ENCODE results near the gene LIPC.
"Not testable (repeated sequence)": the region's sequence is repeated elsewhere in the genome, so short reads cannot be mapped to it uniquely, and the experiment has no call there.

Gene LIPC

DNA sequence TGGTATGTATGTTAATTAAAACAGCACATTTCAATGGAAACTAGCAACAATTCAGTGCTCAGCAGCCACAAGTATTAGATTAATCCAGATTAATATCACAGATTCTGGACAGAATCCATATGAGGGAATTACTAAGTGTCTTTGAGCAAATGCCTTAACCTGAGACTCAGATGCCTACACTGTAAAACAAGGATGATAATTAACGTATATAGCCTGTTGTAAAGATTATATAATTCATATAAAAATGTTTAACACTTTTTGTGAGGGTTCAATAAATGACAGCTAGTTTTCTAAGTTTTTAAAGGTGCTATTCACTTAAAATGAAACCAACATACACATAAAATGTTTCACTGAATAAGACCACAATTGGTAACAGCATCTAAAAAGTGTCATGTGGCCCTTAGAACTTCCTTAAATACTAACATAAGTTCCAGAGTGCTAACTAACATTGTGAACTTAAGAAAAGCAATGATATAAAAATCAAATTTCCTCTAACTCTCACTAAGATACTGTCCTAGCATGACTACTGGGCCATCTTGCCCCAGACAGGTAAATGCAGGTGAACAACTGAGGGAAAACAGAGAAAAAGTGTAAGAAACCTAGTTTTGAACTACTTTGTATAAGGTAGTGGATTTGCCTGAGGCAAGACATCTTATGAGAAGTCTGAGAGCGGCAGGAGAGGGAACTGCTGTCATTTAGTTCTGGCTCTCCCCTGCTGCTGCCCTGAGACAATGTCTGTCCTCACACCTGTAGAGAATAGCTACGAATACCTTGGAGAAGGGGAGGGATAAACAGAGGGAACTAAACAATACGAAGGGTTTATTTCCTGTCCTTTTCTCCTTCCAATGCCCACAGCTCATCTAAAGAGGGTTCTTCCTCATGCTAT, 166.4 kb downstream of the LIPC start:
- TF ChIP-seq, protein P1, sequence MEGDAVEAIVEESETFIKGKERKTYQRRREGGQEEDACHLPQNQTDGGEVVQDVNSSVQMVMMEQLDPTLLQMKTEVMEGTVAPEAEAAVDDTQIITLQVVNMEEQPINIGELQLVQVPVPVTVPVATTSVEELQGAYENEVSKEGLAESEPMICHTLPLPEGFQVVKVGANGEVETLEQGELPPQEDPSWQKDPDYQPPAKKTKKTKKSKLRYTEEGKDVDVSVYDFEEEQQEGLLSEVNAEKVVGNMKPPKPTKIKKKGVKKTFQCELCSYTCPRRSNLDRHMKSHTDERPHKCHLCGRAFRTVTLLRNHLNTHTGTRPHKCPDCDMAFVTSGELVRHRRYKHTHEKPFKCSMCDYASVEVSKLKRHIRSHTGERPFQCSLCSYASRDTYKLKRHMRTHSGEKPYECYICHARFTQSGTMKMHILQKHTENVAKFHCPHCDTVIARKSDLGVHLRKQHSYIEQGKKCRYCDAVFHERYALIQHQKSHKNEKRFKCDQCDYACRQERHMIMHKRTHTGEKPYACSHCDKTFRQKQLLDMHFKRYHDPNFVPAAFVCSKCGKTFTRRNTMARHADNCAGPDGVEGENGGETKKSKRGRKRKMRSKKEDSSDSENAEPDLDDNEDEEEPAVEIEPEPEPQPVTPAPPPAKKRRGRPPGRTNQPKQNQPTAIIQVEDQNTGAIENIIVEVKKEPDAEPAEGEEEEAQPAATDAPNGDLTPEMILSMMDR (conservative IDR thresholded peaks at IDR 0.05; ENCODE audit: control insufficient read depth, insufficient read depth, low read depth, low read length), result no peak
- DNase-seq (ENCODE audit: low read depth), result no peak

DNA sequence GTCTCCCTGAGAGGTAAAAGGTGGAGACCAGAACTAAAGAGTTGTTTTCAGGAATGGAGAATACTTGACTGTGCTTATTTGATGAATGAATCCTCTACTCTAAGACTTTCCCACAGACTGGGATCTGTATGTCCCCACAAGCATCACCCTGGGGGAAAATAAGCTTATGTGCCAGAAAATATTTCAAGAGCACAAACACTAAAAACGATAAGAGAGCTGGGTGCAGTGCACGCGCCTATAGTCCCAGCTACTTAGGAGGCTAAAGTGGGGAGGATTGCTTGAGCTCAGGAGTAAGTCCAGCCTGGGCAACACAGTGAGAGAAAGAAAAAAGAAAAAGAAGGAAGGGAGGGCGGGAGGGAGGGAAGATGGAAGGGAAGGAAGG, 167.0 kb downstream of the LIPC start:
- no peak overlapping the region for H3K4me3 ChIP-seq (ENCODE audit: control insufficient read depth, low read depth, low read length)
- no peak for DNase-seq (ENCODE audit: low read depth)
- TF ChIP-seq, protein P1 (conservative IDR thresholded peaks at IDR 0.05; ENCODE audit: control insufficient read depth, insufficient read depth, low read depth, low read length), result no peak

More for the DNA sequence above, 166.4 kb downstream of the LIPC start:
- H3K4me3 ChIP-seq (ENCODE audit: control insufficient read depth, low read depth, low read length), result no peak overlapping the region

DNA sequence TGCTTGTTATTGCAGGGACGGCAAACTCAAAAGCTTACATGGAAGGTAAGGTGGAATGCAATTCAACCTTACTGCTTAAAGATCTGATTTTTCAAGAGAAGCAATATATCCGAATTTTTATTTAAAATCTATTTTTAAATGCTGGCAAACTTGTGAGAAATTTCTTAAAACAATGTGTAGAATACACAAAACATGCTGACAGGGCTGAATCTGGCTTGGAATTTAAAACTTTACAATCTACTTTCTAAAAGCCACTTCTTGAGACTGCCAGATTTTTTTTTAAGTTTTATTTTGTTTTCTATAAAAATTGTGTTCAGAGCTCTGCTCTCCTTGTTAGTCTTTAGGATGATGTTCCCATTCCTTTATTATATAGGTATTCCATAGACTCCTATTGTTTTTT, 171.0 kb downstream of the LIPC start:
- no peak overlapping the region for H3K4me3 ChIP-seq (ENCODE audit: control insufficient read depth, low read depth, low read length)
- TF ChIP-seq, protein P1 (conservative IDR thresholded peaks at IDR 0.05; ENCODE audit: control insufficient read depth, insufficient read depth, low read depth, low read length), result no peak
- no peak for DNase-seq (ENCODE audit: low read depth)

DNA sequence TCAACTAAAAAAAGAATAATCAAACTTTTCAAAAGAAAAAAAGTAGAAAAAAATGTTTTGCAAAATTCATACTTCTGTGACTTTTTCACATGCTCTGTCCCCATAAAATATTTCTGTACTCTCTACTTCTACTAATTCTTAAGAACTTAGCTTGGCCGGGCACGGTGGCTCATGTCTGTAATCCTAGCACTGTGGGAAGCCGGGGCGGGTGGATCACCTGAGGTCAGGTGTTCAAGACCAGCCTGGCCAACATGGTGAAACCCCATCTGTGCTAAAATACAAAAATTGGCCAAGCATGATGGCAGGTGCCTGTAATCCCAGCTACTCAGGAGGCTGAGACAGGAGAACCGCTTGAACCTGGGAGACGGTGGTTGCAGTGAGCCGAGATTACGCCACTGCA, 172.1 kb downstream of the LIPC start:
- H3K4me3 ChIP-seq (ENCODE audit: control insufficient read depth, low read depth, low read length); DNase-seq (ENCODE audit: low read depth): not testable (repeated sequence)

DNA sequence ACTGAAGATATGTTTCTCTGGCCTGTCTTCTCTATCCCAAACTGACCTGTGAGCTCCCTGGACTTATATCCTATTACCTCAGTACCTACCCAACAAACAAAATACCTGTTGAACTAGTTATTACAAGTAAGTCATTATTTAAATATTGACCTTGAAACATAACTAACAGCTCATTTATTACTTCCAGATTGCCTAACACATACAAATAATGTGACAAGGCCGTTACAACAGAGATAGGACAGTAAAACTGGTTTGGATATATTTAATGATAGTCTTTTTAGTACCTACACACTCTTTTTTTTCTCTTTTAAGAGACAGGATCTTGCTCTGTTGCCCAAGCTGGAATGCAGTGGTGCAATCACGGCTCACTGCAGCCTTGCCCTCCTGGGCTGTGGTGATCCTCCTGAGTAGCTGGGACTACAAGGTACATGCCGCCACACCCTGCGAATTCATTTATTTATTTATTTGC, 172.7 kb downstream of the LIPC start:
- no peak for DNase-seq (ENCODE audit: low read depth)
- no peak overlapping the region for H3K4me3 ChIP-seq (ENCODE audit: control insufficient read depth, low read depth, low read length)
- TF ChIP-seq, protein P1 (conservative IDR thresholded peaks at IDR 0.05; ENCODE audit: control insufficient read depth, insufficient read depth, low read depth, low read length), result no peak

DNA sequence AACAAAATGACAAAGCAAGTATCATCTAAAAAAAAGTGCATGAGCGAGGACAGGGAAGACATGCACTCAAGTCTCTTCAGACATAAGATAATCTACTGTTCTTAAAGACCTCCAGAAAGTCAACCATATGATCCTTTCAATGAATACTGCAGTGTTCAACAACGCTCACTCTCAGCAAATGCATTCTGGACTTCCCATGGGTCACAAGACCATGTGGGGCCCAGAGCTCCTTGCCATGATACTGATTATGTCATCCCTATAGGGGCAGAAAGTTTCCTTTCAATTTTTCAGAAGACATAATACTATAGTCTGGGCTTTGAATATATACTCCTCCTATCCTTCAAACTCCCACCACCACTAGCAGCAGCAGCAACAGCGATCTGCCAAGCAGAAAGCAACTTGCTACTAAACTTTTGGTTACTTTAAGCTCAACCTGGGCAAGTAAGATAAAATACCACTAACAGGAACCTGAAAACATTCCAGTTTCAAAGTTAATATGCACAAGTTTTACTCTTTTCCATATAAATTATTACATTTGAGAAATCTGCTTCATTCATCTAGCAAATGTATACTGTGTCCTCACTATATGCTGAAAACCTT, 174.2 kb downstream of the LIPC start:
- TF ChIP-seq, protein P1 (conservative IDR thresholded peaks at IDR 0.05; ENCODE audit: control insufficient read depth, insufficient read depth, low read depth, low read length), result no peak
- DNase-seq (ENCODE audit: low read depth), result no peak
- no peak overlapping the region for H3K4me3 ChIP-seq (ENCODE audit: control insufficient read depth, low read depth, low read length)

DNA sequence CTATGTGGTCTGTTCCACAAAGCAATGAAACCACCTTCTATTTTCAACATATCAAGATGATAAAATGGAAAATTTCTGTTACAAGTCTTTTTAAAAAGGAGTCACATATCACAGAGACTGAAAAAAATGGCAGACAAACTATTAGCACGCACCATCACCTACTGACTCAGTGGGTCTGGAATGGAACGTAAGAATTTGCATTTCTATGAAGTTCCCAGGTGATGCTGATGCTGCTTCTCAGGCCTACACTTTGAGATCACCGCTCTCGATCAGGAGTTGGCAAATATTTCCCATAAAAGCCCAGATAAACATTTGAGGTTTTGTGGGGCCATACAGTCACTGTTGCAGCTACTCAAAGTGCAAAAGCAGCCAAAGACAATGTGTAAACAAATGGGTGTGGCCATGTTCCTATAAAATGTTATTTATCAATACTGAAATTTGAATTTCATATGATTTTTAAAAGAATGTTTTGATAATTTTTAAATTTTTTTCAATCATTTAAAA, 174.8 kb downstream of the LIPC start:
- TF ChIP-seq, protein P1 (conservative IDR thresholded peaks at IDR 0.05; ENCODE audit: control insufficient read depth, insufficient read depth, low read depth, low read length), result no peak
- no peak overlapping the region for H3K4me3 ChIP-seq (ENCODE audit: control insufficient read depth, low read depth, low read length)
- no peak for DNase-seq (ENCODE audit: low read depth)

Measured in fibroblast of mammary gland (primary cell).